ENCODE measurements around the gene ADCY9.

ADCY9 gene

DNA sequence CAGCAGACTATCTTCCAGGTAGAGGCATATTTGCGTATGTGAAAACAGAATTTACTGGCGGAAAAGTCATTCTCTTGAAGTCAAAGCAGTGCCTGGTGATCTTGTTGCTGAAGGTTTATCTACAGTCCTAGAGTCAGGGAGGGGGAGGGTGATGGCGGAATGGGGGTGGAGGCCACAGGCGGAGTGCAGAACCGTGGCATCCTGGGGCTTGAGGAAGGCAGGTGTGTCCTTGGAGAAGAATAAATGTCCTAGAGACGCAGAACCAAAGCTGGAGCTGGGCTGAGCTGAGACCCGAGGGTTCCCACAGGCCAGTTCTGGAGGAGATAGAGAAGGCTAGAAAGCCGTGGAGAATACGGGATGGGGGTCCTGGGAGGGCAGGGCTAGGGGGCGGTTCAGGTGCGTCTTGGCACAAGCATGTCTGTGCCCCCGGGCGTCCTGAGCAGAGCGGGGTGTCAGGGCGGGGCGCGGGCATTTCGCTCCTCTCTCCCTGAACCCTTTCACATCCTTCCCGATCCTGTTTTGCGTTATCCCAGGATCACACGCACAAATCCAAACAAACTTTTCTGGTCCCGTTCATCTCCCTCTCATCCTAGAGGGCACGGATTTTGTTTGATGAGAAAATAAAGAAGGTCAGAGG lies 158.8 kb downstream of the ADCY9 start:
- TF ChIP-seq POLR2AphosphoS5 (IDR thresholded peaks at IDR 0.05; ENCODE audit: low read depth, low read length) (no peak), FOXP2 (optimal IDR thresholded peaks at IDR 0.05; ENCODE audit: borderline replicate concordance, extremely low read depth, extremely low read length, insufficient read depth) (no peak), TAF1 (IDR thresholded peaks at IDR 0.05; ENCODE audit: borderline replicate concordance, insufficient read depth, low read length) (no peak), SIN3A (IDR thresholded peaks at IDR 0.05; ENCODE audit: borderline replicate concordance, insufficient read depth, low read length) (no peak)
- TF ChIP-seq, protein P1, sequence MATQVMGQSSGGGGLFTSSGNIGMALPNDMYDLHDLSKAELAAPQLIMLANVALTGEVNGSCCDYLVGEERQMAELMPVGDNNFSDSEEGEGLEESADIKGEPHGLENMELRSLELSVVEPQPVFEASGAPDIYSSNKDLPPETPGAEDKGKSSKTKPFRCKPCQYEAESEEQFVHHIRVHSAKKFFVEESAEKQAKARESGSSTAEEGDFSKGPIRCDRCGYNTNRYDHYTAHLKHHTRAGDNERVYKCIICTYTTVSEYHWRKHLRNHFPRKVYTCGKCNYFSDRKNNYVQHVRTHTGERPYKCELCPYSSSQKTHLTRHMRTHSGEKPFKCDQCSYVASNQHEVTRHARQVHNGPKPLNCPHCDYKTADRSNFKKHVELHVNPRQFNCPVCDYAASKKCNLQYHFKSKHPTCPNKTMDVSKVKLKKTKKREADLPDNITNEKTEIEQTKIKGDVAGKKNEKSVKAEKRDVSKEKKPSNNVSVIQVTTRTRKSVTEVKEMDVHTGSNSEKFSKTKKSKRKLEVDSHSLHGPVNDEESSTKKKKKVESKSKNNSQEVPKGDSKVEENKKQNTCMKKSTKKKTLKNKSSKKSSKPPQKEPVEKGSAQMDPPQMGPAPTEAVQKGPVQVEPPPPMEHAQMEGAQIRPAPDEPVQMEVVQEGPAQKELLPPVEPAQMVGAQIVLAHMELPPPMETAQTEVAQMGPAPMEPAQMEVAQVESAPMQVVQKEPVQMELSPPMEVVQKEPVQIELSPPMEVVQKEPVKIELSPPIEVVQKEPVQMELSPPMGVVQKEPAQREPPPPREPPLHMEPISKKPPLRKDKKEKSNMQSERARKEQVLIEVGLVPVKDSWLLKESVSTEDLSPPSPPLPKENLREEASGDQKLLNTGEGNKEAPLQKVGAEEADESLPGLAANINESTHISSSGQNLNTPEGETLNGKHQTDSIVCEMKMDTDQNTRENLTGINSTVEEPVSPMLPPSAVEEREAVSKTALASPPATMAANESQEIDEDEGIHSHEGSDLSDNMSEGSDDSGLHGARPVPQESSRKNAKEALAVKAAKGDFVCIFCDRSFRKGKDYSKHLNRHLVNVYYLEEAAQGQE (IDR thresholded peaks at IDR 0.05; ENCODE audit: insufficient read depth in 1 of 2, low read depth in 2 of 2, low read length in 2 of 2): no peak

DNA sequence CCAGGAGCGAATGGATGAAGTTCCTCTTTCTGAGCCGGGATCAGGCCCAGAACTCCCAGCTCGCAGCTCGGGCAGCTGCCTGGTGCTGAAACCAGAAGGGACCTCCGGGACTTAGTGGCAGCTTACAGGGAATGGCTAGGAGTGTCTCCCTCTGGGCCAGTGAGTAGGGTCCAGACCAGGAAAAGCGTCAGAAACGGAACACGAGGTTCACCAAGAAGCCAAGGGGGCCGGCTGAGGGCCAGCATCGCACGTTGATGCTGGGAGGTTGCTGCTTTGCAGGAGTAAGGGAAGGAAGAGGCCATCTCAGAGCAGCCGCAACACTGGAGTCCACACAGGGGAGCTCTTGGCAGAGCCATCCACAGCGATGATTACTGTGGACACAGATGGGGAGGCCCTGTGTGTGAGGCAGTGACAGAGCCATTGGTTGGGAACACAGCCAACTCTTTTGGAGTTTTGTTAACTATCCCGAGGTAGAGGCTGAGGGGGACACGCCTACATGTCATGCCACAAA lies 161.8 kb downstream of the ADCY9 start:
- TF ChIP-seq FOXP2 (optimal IDR thresholded peaks at IDR 0.05; ENCODE audit: borderline replicate concordance, extremely low read depth, extremely low read length, insufficient read depth): no peak

DNA sequence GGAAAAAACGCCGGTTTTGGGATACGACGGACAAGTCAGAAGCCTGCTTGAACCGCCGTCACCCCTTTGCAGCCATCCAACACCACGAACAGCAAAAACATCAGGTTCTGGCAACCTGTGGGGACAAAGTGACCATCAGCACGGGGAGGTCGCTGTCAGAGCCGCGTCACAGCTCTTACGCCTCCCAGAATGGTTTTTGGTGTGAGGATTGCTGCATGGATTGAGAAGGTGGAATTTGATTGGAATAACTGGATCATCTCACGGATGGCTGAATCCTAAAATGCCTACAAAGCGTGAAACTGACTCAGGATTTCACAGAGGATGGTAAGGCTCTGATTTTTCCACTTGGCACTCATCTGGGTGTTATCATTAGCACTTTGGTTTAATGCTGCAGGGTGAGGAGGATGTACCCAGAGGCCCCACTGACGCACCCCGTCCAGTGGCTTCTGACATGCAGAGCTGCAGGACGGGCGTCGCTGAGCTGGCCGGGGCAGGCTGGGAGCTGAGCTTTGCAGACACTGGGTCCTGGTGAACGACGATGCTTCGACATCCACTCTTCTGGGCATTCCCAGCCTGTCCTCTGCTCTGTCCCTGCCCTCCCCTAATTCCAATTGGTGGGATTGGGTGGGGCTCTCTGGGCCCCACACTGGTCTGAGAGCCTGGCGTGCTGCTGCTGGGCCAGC lies 162.4 kb downstream of the ADCY9 start:
- no peak for TF ChIP-seq SIN3A (IDR thresholded peaks at IDR 0.05; ENCODE audit: borderline replicate concordance, insufficient read depth, low read length)
- no peak for TF ChIP-seq FOXP2 (optimal IDR thresholded peaks at IDR 0.05; ENCODE audit: borderline replicate concordance, extremely low read depth, extremely low read length, insufficient read depth)
- TF ChIP-seq TAF1 (IDR thresholded peaks at IDR 0.05; ENCODE audit: borderline replicate concordance, insufficient read depth, low read length): no peak
- TF ChIP-seq POLR2AphosphoS5 (IDR thresholded peaks at IDR 0.05; ENCODE audit: low read depth, low read length): no peak
- TF ChIP-seq, protein P1 (IDR thresholded peaks at IDR 0.05; ENCODE audit: insufficient read depth in 1 of 2, low read depth in 2 of 2, low read length in 2 of 2): no peak

DNA sequence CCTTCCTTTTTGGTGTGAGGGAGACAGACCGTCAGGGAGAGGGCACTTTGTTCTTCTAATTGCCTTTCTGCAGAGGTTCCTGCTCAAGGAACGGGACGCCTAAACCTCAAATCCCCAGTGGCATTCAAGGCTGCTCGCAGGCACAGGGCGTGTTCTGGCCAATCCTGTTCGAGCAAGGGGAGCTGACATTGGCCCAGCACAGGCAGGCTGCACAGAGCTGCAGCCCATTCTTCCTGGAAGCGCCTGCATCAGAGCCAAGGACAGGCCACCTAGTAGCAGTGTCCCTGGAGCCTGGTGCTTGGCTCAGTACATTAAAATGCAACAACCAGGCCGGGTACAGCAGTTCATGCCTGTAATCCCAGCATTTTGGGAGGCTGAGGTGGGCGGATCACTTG lies 163.5 kb downstream of the ADCY9 start:
- TF ChIP-seq FOXP2 (optimal IDR thresholded peaks at IDR 0.05; ENCODE audit: borderline replicate concordance, extremely low read depth, extremely low read length, insufficient read depth) (no peak), SIN3A (IDR thresholded peaks at IDR 0.05; ENCODE audit: borderline replicate concordance, insufficient read depth, low read length) (no peak), POLR2AphosphoS5 (IDR thresholded peaks at IDR 0.05; ENCODE audit: low read depth, low read length) (no peak), TAF1 (IDR thresholded peaks at IDR 0.05; ENCODE audit: borderline replicate concordance, insufficient read depth, low read length) (no peak)
- TF ChIP-seq, protein P1 (IDR thresholded peaks at IDR 0.05; ENCODE audit: insufficient read depth in 1 of 2, low read depth in 2 of 2, low read length in 2 of 2): no peak

DNA sequence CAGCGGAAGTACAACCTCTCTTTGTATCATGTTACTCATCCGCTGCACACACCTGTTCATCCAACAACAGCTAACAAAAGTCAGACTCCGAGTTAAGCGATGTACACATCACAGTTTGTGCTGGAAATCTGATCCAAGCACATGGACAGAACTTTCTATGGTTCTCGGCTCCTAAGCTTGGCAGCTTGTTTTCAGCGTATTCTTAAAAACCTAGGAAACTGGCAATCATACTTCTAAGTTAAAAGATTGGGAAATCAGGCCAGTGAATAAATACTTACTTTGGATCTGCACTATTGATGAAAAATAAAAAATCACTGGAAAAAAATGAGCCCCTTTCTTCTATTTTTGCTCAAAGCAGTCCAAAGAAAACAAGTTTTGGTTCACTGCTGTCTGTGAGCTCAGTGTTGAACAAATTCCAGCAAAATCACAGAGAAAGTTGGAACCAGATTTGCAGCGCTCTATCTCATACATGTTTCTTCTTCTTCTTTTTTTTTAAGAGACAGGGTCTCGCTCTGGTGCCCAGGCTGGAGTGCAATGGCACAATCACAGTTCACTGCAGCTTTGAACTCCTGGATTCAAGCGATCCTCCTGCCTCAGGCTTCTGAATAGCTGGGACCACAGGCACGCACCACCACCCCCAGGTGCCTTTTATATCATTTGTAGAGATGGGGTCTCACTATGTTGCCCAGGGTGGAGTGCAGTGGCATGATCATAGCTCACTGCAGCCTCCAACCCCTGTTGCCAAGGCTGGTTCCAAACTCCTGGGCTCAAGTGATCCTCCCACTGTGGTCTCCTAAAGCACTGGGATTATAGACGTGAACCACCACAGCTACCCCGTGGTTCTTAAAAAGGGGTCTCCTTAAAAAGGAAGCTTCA lies 164.1 kb downstream of the ADCY9 start:
- TF ChIP-seq TAF1 (IDR thresholded peaks at IDR 0.05; ENCODE audit: borderline replicate concordance, insufficient read depth, low read length) (no peak), SIN3A (IDR thresholded peaks at IDR 0.05; ENCODE audit: borderline replicate concordance, insufficient read depth, low read length) (no peak), POLR2AphosphoS5 (IDR thresholded peaks at IDR 0.05; ENCODE audit: low read depth, low read length) (no peak), FOXP2 (optimal IDR thresholded peaks at IDR 0.05; ENCODE audit: borderline replicate concordance, extremely low read depth, extremely low read length, insufficient read depth) (no peak)
- TF ChIP-seq, protein P1 (IDR thresholded peaks at IDR 0.05; ENCODE audit: insufficient read depth in 1 of 2, low read depth in 2 of 2, low read length in 2 of 2): no peak
